Measurements from ENCODE around the gene ADAP1.

Gene ADAP1

GRCh38 chr7:910931-911431 is 43.5 kb downstream of the ADAP1 start:
- Histone ChIP-seq H3K4me3 (ENCODE audit: insufficient read depth, low read length, poor library complexity, severe bottlenecking) (no peak overlapping the region), H3K9ac (ENCODE audit: low read length) (no peak overlapping the region), H3K27ac (ENCODE audit: low read depth, low read length) (no peak overlapping the region), H3K36me3 (ENCODE audit: low read length) (no peaks in the 10 kb centered on the region), H4K20me1 (ENCODE audit: low read depth, low read length) (no peaks in the 10 kb centered on the region), H3K4me2 (ENCODE audit: low read depth, low read length, poor library complexity, severe bottlenecking) (no peak overlapping the region), H3K27me3 (ENCODE audit: low read length) (no peaks in the 10 kb centered on the region), H3K9me2 (replicated peaks; ENCODE audit: insufficient read depth, low read length) (no peaks in the 10 kb centered on the region), H2AFZ (ENCODE audit: low read depth, low read length, severe bottlenecking) (no peak overlapping the region), H3F3A (ENCODE audit: insufficient read depth) (no peaks in the 10 kb centered on the region), H3K9me3 (ENCODE audit: insufficient read depth, low read length) (no peaks in the 10 kb centered on the region), H3K79me2 (ENCODE audit: insufficient read depth, low read length) (no peaks in the 10 kb centered on the region)
- TF ChIP-seq CTCF (IDR thresholded peaks at IDR 0.05; ENCODE audit: insufficient read depth, low read length, poor library complexity, severe bottlenecking) (no peak), EZH2phosphoT487 (conservative IDR thresholded peaks at IDR 0.05; ENCODE audit: low read length) (no peak)

GRCh38 chr7:910441-910861 is 44.0 kb downstream of the ADAP1 start:
- no peak overlapping the region for H3K27ac ChIP-seq (ENCODE audit: low read depth, low read length)
- H4K20me1 ChIP-seq (ENCODE audit: low read depth, low read length): no peaks in the 10 kb centered on the region
- no peaks in the 10 kb centered on the region for H3K27me3 ChIP-seq (ENCODE audit: low read length)
- H3K36me3 ChIP-seq (ENCODE audit: low read length): no peaks in the 10 kb centered on the region
- H3K4me3 ChIP-seq (ENCODE audit: insufficient read depth, low read length, poor library complexity, severe bottlenecking): no peak overlapping the region
- TF ChIP-seq CTCF (IDR thresholded peaks at IDR 0.05; ENCODE audit: insufficient read depth, low read length, poor library complexity, severe bottlenecking) (no peak), EZH2phosphoT487 (conservative IDR thresholded peaks at IDR 0.05; ENCODE audit: low read length) (no peak)
- no peaks in the 10 kb centered on the region for H3K9me2 ChIP-seq (replicated peaks; ENCODE audit: insufficient read depth, low read length)
- no peak overlapping the region for H2AFZ ChIP-seq (ENCODE audit: low read depth, low read length, severe bottlenecking)
- no peak overlapping the region for H3K4me2 ChIP-seq (ENCODE audit: low read depth, low read length, poor library complexity, severe bottlenecking)
- H3K9me3 ChIP-seq (ENCODE audit: insufficient read depth, low read length): no peaks in the 10 kb centered on the region
- H3K9ac ChIP-seq (ENCODE audit: low read length): no peak overlapping the region
- no peaks in the 10 kb centered on the region for H3F3A ChIP-seq (ENCODE audit: insufficient read depth)
- no peaks in the 10 kb centered on the region for H3K79me2 ChIP-seq (ENCODE audit: insufficient read depth, low read length)

- Histone ChIP-seq H3F3A (ENCODE audit: insufficient read depth) (no peaks in the 10 kb centered on the region), H3K4me2 (ENCODE audit: low read depth, low read length, poor library complexity, severe bottlenecking) (peak overlapping the region; percentile 8), H3K79me2 (ENCODE audit: insufficient read depth, low read length) (no peaks in the 10 kb centered on the region), H3K27me3 (ENCODE audit: low read length) (no peaks in the 10 kb centered on the region), H3K9me2 (replicated peaks; ENCODE audit: insufficient read depth, low read length) (no peaks in the 10 kb centered on the region), H3K4me3 (ENCODE audit: insufficient read depth, low read length, poor library complexity, severe bottlenecking) (no peak overlapping the region), H3K9ac (ENCODE audit: low read length) (no peak overlapping the region), H3K36me3 (ENCODE audit: low read length) (no peaks in the 10 kb centered on the region), H3K27ac (ENCODE audit: low read depth, low read length) (no peak overlapping the region), H4K20me1 (ENCODE audit: low read depth, low read length) (no peaks in the 10 kb centered on the region), H3K9me3 (ENCODE audit: insufficient read depth, low read length) (no peaks in the 10 kb centered on the region), H2AFZ (ENCODE audit: low read depth, low read length, severe bottlenecking) (no peak overlapping the region)
- no peak for TF ChIP-seq CTCF (IDR thresholded peaks at IDR 0.05; ENCODE audit: insufficient read depth, low read length, poor library complexity, severe bottlenecking)
- no peak for TF ChIP-seq EZH2phosphoT487 (conservative IDR thresholded peaks at IDR 0.05; ENCODE audit: low read length)
Measured at GRCh38 chr7:909358-910329, 44.8 kb downstream of the ADAP1 start.
